GM19351 (cell line): Measurements from ENCODE around the gene NDNF.

Experiments used
- ATAC-seq: cut with Tn5 transposase; IDR thresholded peaks from one replicate; pipeline ENCODE4 v1.9.1; 2021; ENCODE audit warnings: mild to moderate bottlenecking, moderate library complexity; ENCODE audit not compliant: unreplicated experiment

The NDNF gene

DNA sequence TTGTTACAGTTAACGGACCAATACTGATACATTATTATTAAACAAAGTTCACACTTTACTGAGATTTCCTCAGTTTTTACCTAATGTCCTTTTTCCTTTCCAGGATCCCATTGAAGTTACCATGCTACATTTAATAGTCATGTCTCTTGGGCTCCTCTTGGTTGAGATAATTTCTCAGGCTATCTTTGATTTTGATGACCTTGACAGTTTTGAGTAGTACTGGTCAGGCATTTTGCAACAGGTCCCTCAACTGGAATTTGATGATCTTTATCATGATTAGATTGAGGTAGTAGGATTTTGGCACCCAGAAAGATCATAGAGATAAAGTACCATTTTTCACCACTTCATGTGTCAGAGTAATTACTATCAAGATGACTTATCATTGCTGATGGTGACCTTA is 53.8 kb downstream of the NDNF start:
- ATAC-seq, result no peak

DNA sequence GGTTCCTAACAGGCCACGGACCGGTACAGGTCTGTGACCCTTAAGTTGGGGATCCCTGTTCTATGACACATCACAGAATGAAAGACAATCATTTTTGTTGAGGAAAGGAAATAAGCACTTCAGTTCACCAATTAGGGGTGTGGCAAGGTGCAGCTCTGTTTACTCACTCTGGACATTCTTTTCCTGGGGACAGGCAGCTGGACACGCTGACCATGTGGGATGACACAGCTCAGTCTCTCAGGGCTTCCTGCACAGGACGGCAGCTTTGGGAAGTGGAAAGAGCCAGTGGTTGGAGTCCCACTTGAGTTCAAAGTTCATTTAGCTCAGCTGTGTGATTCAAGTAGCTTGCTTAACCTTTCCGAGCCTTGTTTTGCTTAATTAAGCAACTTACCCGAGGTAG is 55.7 kb downstream of the NDNF start:
- ATAC-seq, result no peak

DNA sequence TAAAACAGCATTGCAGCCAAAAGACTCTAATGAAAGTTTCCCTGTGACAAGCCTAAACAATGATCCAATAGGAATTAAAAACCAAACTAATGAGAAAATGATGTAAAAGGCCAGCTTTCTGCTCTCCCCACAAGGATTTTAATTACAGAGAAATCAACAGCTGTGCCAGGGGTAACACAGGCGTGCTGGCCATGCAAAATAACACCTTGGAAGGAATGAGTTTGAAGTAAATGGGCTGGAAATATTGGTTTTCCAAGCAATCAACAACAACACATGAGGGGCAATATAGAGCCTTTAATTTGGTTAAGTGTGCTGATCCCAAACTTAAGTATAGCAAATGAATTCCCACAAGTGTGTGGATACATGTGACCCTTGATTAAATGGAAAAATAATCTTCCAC is 56.9 kb downstream of the NDNF start:
- ATAC-seq, result no peak

DNA sequence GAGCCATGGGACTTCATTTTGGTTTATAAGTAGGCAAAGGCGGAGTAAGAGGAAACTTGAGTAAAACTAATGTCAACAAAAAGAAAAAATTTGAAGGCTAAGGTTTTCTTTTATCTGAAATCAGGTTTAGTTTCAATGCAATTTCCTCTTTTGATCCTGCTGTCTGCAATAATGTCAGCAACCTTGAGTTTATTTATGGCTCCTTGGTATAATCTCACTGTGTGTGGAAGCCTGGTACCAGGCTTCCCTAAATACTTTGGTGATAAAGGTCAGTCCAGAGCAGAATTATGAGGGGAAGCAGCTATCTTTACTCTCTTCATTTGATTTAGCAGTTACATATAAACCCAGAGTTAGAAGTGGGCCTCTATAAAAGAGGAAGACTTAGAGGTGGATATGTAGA is 57.8 kb downstream of the NDNF start:
- no peak for ATAC-seq

DNA sequence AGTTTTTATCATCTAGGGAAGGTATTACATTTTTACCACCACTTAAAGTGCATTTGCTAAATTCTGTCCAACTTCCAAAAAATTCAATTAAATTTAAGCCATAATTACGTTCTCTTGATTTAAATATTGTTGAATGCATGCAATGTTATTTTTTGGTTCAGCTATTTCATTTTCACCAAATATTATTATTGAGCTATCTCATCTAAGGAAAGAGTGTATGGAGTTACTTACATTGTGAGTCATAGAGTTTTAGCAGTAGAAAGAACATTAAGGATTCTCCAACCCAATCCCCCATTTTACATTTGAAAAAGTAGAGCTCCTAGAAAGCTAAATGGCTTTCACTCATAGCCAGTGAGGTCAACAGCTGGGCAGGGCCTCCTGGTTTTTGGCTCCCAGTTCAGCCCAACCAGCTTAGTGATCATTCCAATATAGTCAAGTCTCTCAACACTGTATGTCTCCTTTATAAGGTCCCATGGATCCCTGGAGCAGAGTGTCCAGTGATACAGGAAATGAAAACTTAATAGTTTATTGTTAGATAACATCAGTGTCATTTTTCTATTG is 60.5 kb downstream of the NDNF start:
- no peak for ATAC-seq

DNA sequence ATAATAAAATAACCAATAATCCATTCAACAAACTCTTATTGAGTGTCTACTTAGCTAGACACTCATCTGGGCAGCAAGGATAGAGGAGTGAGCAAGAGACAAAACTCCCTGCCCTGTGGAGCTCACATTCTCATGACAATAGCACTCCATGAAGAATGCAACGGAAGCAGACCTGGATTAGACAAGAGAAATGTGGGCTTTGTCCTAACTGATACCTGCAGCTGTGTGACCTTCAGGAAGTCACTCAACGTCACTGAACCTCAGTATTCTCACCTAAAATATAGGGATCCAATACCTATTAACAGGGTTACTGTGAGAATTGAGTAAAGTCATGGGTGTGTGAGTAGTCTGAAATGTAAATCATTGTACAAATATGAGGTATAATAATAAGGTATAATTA is 61.2 kb downstream of the NDNF start:
- no peak for ATAC-seq

DNA sequence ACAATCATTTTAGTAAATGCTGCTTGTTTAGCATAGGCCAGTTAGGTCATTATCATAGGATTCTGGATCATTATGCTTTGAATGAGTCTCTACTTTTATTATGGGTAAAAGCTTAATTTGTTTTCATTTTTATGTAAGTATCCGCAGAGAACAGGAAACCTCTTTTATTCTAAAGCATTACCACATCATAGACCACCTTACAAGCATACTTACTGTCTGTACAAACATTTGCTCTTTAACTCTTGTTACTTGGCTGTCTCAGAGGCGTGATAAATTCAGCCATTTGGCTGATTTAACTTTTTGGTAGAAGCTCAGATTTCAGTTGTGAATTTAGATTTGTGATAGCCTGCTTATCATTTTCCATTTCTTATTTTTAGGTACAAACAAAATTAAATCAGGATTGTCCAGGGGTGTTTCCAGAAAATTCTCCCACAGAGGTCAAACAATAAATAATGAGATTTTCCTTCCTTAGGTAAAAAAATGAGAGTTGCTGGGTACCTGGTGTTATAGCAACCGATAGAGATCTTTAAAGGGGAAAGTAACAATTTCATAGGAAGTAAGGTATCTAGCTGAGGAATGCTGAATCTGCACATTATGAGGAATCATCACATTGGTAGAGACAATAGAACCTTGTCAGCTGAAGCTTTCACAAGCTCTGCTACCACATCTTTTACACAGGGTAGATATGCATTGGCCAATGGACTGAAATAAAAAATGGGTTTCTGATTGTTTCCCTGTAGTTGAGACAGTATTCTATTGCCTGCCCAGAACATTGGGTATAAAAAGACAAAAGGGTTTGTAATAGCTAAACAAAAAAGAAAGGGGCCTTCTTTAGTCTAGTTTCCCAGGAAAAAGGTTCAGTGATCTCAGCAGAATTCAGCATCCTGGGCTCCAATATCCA is 62.5 kb downstream of the NDNF start:
- no peak for ATAC-seq

DNA sequence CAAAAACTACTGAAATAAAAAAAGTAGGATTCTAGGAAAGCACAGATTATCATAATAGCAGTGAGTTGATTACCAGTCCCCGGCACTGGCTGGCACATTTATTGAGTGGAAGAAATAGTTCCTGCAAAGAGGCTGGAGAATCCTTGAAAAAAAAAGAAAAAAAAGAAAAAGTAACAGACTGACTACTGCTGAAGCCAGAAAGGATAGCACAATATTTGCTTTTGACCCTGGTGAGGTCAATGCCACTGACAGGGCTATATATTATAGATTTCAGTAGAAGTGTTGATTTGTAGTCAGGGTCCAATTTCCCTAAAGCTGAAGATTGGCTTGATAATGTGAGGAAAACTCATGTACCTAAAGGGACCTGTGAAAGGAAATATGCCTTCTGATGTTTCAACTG is 64.7 kb downstream of the NDNF start:
- no peak for ATAC-seq

DNA sequence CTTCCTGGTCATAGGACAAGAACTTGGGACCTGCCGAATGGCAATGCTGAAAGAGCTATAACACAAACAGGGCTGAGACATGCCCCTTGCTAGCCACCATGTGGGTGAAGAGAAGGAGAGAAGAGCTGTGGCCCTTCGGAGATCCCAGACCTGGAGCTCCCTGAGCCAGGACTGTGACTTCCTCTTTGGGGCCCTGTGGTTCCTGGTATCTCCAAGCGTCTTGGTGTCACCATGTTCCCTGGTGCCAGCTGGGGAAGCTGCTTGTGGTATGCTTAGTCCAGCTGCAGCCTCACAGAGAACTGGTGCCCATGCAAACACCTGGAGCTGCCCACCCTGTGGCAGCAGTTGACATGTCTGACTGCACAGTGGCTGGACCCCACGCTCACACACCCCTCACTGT is 68.5 kb downstream of the NDNF start:
- ATAC-seq, result no peak

DNA sequence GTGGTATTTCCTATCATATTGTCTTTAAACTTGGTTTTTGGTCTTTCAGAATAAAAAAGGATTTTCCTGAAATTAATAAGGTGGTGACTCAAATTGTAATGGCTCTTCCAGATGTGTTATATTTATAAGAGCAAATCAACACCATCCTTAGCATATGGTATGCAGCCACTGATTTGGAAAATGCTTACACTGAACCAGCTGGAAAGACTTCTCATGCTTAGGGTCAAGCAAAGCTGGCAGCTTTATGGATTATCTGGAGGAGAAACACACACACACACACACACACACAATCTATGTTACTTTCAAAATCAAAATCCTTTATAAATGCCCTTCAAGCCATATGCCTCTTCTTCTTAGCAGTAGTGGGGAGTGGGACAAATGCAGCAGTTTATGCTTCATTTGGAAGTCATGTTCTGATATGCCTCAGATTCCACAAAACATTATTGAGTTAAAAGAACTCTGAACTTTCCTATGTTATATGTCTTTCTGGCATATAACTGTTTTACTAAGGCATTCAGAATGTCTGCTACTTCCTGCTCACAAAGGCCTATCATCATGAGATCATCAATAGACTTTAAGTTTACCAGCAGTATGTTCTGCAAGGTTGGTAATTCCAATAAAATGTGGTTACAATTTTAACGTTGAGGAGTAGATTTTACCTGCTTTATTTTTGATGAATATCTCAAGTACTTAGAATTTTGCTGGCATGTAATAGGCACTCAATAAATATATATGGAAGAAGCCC is 76.9 kb downstream of the NDNF start:
- no peak for ATAC-seq

DNA sequence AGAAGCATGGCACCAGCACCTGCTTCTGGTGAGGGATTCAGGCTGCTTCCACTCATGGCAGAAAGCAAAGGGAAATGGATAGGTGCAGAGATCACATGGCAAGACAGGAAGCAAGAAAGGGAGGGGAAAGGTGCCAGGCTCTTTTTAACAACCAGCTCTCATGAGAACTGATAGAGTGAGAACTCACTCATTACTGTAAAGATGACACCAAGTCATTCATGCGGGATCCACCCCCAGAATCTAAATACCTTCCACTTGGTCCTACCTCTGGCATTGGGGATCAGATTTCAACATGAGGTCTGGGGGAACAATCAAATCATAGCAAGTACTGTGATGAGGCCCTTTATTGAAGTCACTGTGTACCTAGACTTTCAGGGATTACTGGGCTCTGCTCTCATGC is 77.8 kb downstream of the NDNF start:
- no peak for ATAC-seq

DNA sequence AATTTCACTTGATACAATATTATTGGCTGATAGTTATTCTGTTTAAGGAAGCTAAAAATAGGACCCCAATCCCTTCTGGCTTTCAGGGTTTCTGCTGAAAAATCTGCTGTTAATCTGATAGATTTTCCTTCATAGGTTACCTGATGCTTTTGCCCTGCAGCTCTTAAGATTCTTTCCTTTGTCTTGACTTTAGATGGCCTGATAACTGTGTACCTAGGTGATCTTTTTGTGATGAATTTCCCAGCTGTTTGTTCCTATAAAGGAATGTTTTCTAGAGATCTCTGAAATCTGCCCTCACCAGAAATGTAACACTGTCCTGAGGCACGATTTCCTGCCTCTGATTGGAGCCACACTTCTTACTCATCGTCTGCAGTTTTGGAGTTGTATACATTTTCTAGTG is 80.5 kb downstream of the NDNF start:
- no peak for ATAC-seq

DNA sequence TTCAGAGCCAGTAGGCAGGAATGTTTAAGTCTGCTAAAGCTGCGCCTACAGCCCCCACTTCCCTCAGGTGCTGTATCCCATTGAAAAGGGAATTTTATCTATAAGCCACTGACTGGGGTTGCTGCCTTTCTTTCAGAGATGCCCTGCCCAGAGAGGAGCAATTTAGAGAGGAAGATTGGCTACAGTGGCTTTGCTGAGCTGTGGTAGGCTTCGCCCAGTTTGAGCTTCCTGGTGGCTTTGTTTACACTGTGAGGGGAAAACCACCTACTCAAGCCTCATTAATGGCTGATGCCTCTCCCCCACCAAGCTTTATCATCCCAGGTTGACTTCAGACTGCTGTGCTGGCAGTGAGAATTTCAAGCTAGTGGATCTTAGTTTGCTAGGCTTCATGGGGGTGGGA is 82.1 kb downstream of the NDNF start:
- no peak for ATAC-seq
